ENCODE results near the gene FGR.

GRCh38 chr1:27617420-27617819 lies 17.6 kb downstream of the FGR start:
- no peak for TF ChIP-seq CTCF (conservative IDR thresholded peaks at IDR 0.05; ENCODE audit: low read depth in 2 of 2)
- TF ChIP-seq EZH2 (IDR thresholded peaks at IDR 0.05; ENCODE audit: low read depth, unreplicated experiment) = no peak
- no peak for TF ChIP-seq POLR2AphosphoS5 (IDR thresholded peaks at IDR 0.05; ENCODE audit: low read depth)
- TF ChIP-seq JUNB (IDR thresholded peaks at IDR 0.05; ENCODE audit: unreplicated experiment) = no peak
- TF ChIP-seq CREB1 (CRISPR knock-in tag; IDR thresholded peaks at IDR 0.05; ENCODE audit: low read depth) = no peak

All from GM23338 (cell line).